OCI-LY3 (cell line): ENCODE data around the gene NMBR.

Experiments
- EZH2phosphoT487 ChIP-seq: fragments of 200-600 bp; shearing (Covaris generic); IDR thresholded peaks from 2 replicates; pipeline ENCODE4 v1.6.1; 2018; ENCODE audit warnings: antibody characterized with exemption, mixed run types, low read depth
- TF ChIP-seq, protein P1 (sequence below): fragments of 200-600, 300-600 bp; sonication (generic); IDR thresholded peaks from 2 replicates; pipeline ENCODE4 v1.5.1; 2014; ENCODE audit warnings: antibody characterized with exemption, low read length, low read depth

DNA sequence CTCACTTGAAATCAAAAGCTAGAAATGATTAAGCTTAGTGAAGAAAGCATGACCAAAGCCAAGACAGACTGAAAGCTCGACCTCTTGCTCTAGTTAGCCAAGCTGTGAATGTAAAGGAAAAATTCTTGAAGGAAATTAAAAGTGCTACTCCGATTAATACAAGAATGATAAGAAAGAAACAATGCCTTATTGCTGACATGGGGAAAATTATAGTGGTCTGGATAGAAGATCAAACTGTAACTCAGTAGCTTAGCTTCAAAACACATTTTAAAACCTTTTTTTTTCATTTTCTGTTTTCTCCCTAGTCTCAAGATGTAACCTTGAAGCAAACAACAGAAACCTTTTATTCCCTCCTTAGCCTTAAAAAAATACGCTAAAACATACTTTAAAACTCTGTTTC is 25.6 kb downstream of the NMBR start:
- TF ChIP-seq, protein P1, sequence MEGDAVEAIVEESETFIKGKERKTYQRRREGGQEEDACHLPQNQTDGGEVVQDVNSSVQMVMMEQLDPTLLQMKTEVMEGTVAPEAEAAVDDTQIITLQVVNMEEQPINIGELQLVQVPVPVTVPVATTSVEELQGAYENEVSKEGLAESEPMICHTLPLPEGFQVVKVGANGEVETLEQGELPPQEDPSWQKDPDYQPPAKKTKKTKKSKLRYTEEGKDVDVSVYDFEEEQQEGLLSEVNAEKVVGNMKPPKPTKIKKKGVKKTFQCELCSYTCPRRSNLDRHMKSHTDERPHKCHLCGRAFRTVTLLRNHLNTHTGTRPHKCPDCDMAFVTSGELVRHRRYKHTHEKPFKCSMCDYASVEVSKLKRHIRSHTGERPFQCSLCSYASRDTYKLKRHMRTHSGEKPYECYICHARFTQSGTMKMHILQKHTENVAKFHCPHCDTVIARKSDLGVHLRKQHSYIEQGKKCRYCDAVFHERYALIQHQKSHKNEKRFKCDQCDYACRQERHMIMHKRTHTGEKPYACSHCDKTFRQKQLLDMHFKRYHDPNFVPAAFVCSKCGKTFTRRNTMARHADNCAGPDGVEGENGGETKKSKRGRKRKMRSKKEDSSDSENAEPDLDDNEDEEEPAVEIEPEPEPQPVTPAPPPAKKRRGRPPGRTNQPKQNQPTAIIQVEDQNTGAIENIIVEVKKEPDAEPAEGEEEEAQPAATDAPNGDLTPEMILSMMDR, result no peak
- no peak for TF ChIP-seq EZH2phosphoT487
